ENCODE measurements around the gene C1orf35.
"Not testable (repeated sequence)": the region's sequence is repeated elsewhere in the genome, so short reads cannot be mapped to it uniquely, and the experiment has no call there.

Gene C1orf35

DNA sequence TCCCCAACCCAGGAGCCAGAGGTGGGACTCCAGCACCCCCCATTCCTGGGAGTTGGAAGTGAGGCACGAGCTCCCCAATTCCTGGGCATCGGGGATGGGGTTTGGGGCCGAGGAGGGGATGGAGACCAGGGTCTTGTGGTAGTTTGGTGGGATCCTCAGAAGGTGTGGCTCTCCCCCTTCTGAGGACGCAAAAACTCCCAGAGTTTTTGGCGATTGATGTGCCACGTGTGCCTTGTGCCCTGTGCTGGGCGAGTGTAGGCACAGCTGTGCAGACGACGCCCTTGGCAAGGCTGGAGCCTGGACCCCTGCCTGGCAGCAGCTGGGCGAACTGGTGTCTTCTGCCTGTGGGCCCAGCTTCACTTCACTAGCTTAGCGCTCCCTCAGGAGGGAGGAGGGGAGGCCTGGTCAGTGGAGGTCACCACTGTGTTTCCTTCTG, 39.6 kb upstream of the C1orf35 start:
- DNase-seq, result peak in 4 of 58 donors; percentile 13 to 48 (median 36)

- DNase-seq, result no peak
Observed at GRCh38 chr1:228142155-228142691, 39.1 kb upstream of the C1orf35 start.

DNA sequence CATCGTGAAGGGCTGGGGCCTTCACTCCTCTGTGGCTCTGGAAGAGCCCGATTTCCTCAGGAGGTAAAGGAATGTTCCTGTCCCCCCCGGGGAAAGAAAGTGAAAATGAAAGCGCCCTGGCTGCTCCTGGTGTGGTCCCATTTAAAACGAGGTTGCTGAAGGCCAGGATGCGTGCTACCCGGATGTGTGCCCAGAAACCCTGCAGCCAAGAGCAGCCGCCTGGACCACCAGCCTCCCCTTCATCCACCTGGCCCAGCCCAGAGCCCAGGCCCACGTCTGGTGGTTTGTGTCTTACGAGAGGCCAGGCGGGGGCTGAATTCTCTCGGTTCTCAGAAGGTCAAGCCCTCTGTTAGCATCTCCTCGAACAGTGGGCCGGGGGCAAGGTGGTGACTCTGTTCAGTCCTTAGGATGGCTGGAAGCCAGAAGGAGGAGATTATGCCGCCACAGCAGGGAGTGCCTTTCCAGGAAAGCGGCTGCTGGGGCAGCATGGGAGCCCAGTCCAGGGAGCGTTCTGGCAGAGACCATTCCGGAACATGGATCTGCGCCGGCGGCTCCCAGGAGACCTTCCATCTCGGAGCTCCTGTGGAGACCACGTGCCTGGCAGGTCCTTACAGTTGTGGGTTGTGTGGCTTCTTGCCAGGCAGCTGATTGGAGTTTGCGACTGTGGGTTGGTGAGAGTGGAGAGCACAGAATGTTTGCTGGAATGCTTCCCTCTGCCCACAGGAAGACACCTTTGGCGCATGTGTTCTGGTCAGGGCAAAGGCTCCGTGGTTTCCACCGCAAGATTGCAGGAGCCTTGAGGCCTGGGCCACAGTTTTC, 38.3 kb upstream of the C1orf35 start:
- peak in 15 of 58 donors; percentile 13 to 52 (median 39) for DNase-seq

GRCh38 chr1:228140724-228141225, 37.6 kb upstream of the C1orf35 start:
- no peak for DNase-seq

DNA sequence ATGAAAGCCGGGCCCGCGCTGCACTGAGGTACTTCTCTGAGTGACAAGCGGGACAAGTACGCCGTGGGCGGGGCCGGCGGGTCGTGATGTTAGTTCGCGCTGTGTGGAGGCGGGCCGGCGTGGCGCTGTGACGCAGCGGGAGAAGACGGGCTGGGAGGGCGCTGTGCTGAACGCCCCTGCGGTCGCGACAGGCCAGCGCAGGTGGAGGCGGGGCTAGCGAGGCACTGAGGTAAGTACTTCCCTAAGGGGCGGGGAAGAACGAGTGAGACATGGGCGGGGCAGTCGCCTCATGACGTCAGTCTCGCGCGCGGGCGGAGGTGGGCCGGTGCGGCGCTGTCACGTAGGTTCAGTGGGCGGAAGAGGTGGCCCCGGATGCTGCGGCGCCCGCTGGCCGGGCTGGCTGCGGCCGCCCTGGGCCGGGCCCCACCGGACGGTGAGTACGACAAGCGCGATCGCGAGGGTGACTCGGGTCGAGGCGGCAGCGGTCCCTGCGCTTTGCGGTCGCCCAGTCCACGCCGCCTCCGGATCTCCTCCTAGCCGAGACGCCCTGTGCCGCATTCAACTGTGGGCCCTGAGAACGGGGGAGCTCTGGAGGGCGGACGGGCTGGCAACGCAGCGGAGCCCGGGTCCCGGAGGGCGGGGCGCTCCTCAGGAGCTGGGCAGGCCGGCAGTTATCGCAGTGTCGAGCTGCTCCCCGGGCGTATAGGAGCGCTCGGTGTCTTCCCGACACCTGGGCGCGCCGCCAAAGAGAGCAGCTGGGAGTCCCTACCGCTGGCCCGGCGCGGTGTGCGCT, 37.0 kb upstream of the C1orf35 start, which contains the start of gene GUK1:
TSS of gene GUK1 (plus strand) at position 349 of the 793 bp plus-strand sequence. CDS start at position 373, 24 bp downstream.
- peak; percentile 89 to 100 (median 99) for DNase-seq

- no peak for DNase-seq
Observed at GRCh38 chr1:228139406-228139930, 36.3 kb upstream of the C1orf35 start.

GRCh38 chr1:228136901-228137300, 33.8 kb upstream of the C1orf35 start:
- DNase-seq, result no peak

DNA sequence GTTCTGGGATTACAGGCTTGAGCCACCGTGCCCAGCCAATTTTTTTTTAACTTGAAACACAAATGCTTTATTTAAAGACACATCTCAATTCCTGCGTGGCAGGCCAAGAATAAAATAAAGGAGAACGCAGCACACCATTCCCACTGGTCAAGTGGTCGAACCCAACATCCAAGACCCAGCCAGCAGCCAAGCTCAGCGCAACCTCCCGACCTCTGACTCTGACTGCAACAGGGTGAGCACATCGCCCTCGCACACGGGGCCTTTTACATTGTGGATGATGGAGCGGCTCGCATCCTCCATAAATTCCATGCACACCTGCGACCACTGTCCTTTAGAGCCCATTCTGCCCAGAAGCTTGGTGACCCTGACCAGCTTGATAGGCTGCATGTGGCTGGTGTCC, 31.5 kb upstream of the C1orf35 start:
- no peak for DNase-seq

DNA sequence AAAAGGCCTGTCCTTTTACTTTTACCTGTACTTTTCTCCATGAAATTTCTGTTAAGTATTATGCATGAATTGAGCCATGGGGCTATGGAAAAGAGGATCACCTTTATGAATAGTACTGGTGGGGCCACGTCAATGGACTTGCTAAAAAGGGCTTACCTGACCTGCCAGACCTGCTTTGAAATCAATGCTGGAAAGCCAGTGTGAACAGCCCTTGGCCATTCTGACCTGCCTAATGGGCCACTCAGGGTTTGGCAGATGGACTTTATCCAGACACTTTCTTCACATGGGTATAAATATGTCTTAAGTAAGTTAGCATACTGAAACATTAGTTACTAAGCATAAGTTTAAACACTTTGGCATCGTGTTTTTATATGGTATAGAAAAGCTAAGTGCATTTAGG, 28.6 kb upstream of the C1orf35 start:
- DNase-seq, result no peak

- DNase-seq, result no peak
Observed at GRCh38 chr1:228125185-228125584, 22.1 kb upstream of the C1orf35 start.

- DNase-seq, result no peak
Observed at GRCh38 chr1:228123505-228123904, 20.4 kb upstream of the C1orf35 start.

GRCh38 chr1:228122921-228123441, 19.9 kb upstream of the C1orf35 start:
- no peak for DNase-seq

DNA sequence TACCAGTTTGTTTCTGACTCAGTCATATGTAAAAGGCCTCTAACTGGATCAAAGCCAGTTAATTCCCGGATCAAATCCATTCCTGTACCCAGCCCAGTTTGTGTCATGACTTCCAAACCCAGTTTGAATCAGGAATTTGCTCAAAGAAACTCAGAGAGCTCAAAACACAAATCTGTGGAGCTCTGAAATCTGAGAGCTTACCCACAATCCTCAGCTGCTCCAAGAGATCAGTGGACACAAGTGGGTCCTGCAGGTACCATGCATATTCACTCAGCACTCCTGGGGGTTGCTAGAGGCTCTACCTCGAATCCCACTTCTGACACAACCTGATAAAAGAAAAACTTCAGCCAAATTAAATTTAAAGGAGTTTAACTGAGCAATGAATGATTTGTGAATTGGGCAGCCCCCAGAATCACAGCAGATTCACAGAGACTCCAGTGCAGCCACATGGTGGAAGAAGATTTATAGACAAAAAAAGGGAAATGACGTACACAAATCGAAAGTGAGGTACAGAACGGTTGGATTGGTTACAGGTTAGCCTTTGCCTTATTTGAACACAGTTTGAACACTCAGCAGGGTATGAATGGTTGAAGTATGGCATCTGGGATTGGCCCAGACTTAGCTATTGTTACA, 17.8 kb upstream of the C1orf35 start:
- DNase-seq, result no peak

- DNase-seq, result no peak
Observed at GRCh38 chr1:228120351-228120750, 17.2 kb upstream of the C1orf35 start.

- DNase-seq, result no peak
Observed at GRCh38 chr1:228118040-228118439, 14.9 kb upstream of the C1orf35 start.

DNA sequence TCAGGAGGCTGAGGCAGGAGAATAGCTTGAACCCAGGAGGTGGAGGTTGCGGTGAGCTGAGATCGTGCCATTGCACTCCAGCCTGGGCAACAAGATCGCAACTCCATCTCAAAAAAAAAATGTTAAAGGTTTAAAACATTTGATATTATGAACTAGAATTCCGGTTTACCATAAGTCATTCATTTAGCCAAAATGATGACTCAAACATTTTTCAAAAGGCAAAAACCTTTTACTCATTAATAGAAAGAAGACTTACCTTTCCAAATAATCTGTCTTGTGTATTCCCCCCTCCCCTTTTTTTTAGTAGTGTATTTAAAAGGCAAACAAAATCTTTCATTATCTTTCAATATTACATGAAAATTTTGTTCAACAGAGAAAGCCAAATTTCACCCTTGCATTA, 14.2 kb upstream of the C1orf35 start:
- DNase-seq, result no peak

DNA sequence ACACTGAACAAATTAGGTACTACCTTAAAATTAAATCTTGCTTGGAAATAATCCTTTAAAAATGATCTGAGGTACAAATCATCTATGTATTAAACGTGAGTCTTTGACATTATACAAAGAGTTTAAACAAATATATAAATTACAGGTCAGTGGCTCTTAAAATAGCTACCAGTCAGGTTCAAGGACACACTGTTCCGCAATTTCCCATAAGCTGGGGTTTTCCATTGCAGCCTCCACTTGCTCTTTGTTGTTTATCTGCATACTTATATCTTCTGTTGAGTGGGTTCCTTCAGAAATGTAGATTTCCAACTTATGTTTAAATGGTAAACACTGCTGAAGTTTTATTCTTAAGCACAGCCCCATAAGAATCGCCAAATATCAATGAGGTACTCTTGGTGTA, 11.7 kb upstream of the C1orf35 start:
- no peak for DNase-seq

GRCh38 chr1:228112617-228113016, 9.5 kb upstream of the C1orf35 start:
- no peak for DNase-seq

DNA sequence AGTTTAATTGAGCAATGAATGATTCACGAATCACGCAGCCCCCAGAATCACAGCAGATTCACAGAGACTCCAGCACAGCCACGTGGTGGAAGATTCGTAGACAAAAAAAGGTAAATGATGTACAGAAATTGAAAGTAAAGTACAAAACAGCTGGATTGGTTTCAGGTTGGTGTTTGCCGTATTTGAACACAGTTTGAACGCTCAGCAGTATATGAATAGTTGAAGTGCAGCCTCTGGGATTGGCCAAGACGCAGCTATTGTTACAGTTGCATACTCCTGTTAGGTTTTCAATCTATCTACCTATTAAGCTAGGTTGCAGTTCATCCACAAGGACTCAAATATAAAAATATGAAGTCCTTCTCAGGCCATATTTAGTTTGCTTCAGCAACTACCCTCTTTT, 9.0 kb upstream of the C1orf35 start:
- DNase-seq, result no peak

- not testable (repeated sequence) for DNase-seq
Observed at GRCh38 chr1:228111315-228111714, 8.2 kb upstream of the C1orf35 start.

DNA sequence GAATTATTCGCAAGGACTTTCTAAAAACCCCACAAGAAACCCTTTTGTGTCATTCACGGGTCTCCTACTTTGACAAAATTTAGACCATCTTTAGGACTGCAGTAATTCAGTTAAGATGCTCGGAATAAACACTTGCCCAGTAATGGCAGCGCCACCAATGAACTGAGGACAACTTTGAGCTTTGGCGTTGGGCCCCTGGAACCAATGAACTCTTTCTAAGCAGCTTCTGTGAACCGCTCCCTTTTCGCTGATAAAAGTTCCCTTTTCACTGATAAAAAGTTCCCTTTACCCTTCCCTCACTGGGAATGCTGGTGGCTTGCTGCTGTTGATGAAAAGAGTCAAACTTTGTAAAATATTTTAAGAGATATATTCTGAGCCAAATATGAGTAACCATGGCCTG, 7.4 kb upstream of the C1orf35 start:
- no peak for DNase-seq
